GM12874 (cell line): ENCODE measurements around the gene MARK1.

Experiments
- TF ChIP-seq, protein P1 (sequence below): IDR thresholded peaks from 2 replicates; pipeline ENCODE4 v1.5.1; 2011; ENCODE audit warnings: low read depth, mild to moderate bottlenecking, control low read depth, low read length, moderate library complexity; ENCODE audit not compliant: insufficient read depth

The MARK1 gene

DNA sequence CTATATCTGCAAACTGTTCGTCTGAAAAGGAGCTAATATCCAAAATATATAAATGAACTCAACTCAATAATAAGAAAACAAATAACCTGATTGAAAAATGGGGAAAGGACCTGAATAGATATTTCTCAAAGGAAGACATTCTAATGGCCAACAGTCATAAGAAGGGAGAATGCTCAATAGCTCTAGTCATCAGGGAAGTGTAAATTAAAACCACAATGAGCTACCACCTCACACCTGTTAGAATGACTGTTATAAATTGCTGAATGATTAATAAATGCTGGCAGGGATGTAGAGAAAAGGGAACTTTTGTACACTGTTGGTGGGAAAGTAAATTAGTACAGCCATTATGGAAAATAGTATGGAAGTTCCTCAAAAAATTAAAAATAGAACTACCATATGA lies 141.1 kb downstream of the MARK1 start:
- TF ChIP-seq, protein P1, sequence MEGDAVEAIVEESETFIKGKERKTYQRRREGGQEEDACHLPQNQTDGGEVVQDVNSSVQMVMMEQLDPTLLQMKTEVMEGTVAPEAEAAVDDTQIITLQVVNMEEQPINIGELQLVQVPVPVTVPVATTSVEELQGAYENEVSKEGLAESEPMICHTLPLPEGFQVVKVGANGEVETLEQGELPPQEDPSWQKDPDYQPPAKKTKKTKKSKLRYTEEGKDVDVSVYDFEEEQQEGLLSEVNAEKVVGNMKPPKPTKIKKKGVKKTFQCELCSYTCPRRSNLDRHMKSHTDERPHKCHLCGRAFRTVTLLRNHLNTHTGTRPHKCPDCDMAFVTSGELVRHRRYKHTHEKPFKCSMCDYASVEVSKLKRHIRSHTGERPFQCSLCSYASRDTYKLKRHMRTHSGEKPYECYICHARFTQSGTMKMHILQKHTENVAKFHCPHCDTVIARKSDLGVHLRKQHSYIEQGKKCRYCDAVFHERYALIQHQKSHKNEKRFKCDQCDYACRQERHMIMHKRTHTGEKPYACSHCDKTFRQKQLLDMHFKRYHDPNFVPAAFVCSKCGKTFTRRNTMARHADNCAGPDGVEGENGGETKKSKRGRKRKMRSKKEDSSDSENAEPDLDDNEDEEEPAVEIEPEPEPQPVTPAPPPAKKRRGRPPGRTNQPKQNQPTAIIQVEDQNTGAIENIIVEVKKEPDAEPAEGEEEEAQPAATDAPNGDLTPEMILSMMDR, result no peak

DNA sequence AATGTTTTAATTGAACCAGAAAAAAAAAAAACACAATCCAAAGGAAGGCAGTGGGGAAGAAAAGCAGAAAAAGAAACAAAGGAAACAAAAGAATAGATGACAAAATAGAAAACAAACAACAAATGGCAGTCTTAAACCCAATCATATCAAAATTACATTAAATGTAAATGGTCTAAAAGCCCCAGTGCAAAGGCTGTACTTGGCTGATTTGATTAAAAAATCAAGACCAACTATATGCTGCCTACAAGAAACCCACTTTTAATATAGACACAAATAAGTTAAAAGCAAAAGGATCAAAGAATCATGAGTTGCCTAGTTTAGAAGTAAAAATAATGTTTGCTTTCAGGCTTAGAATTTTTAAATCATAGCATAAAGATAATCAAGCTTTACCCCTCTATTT lies 142.4 kb downstream of the MARK1 start:
- TF ChIP-seq, protein P1, result no peak

DNA sequence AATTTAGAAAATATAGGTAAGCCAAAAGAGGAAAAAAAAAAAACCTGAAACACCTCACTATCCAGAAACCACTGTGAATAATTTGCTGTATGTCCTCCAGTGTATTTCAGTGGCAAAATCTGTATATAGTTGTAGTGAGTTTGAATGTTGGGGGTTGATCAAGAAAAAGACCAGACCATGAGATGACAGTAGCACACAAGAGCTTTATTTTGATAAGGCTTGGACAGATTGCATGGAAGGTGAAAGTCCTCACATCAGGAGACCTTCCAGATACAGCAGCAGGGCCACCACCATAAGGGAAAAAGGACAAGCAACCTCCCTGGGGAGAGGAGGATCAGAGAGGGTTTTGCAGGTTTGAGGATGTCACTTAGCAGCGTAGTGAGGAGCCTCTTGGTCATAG lies 146.0 kb downstream of the MARK1 start:
- TF ChIP-seq, protein P1, result no peak

DNA sequence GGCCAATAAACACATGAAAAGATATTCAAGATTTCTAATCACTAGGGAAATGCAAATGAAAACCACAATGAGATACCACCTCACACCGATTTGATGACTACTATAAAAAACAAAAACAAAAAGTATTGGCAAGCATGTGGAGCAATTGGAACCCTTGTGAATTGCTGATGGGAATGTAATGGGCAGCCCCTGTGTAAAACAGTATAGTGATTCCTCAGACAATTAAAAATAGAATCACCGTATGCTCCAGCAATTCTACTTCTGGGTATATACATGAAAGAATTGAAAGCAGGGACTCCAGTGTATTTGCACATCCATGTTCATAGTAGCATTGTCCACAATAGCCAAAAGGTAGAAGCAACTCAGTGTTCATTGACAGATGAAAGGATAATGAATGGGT lies 149.3 kb downstream of the MARK1 start:
- TF ChIP-seq, protein P1, result no peak

DNA sequence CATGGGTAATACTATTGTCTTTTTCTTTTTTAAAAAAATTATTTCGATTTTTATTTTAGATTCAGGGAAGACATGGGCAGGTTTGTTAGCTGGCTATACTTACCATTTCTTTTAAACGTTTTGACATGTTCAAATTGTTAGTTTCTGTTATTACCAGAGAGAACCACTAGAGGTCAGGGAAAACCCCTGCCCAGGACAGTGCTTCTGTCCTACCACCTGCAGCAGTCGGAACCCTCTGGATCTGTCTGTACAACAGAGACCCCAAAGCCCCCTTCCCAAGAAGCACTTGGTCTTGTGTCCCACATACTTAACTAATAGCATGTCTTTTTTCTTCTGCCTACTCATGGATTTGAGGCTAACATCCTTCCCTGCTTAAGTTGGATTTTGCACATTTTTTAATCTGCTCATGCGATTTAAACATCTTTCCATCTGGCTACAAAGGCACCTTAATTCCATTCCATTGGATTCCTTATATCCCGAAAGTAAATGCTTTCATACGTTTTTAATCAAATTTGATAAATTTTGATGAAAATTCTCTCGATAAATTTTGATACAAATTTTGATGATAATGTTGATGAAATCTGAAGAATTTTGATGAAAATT lies 152.2 kb downstream of the MARK1 start:
- TF ChIP-seq, protein P1, result peak; percentile 65

GRCh38 chr1:220681220-220681880 lies 153.4 kb downstream of the MARK1 start:
- TF ChIP-seq, protein P1, result no peak

DNA sequence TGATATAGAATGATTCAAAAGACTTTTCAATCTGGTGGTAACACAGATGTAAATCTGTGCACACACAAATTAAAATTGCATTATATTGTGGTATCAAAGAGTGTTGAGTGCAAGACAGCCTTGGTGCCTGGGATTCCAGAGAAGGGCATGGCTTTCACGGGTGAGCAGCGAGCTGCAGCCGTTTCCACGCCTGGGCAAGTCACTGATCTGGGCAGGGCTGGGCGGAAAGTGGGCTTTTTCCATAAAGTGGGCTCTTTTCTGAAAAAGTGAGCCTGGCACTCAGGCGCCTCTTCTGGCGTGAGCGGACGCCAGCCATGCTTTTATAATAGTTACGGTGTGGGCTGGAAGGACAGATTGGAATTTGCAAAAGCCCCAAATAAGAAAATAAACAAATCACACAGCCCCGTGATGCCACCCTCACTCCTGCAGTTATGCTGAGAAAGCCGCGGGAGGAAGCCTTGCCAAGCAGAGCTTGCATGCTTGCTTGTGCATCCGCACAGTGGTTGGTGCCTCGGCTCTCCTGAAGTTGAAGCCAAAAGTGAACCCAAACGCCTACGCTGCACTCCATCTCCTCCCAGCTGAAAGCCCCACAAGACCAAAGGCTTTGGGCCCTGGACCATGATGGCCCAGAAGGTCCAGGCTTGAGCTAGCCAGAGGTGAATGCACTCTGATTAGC lies 155.1 kb downstream of the MARK1 start:
- TF ChIP-seq, protein P1, result no peak
